Occipital lobe (tissue), 2 donors: ENCODE results near the gene KATNBL1. TPM values are rescaled to one million over a fixed set of nuclear protein-coding genes. Genes with fewer than 3 reads are reported as not detected.
A peak's percentile ranks its signal among the peaks of the same experiment; 100 is the strongest.

ENCODE experiments used
- DNase-seq: peaks from one replicate; lab custom pipeline; 2025; lab: John Stamatoyannopoulos, UW
- total RNA-seq: library from RNA; depleted of rRNA; stranded (reverse); fragments of >200 nt; gene quantifications from one replicate; pipeline ENCODE4 v1.2.3, GENCODE V29; 2014

KATNBL1 gene
- total RNA-seq, 1 donor from 2014 or later = 117 TPM

DNA sequence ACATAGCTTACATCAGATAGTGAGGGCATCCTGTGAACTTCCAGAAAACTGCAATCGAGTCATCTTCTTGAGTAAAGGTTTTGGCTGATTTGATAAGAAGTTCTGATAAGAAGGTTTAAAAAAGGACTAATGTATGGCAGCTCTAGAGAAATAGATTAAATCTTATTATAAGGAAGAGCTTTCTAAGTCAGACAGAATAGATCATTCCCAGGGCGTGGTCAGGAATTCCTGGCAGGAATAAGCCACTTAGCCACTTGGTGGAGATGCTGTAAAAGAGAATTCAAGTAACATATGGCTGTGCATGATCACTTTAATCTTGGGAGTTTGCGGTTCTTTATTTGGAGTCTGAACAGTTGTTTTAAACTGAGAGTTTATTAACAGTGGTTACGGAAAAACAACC lies 90.6 kb downstream of the KATNBL1 start:
- DNase-seq = no peak

GRCh38 chr15:34116620-34117019 lies 93.3 kb downstream of the KATNBL1 start:
- no peak for DNase-seq

DNA sequence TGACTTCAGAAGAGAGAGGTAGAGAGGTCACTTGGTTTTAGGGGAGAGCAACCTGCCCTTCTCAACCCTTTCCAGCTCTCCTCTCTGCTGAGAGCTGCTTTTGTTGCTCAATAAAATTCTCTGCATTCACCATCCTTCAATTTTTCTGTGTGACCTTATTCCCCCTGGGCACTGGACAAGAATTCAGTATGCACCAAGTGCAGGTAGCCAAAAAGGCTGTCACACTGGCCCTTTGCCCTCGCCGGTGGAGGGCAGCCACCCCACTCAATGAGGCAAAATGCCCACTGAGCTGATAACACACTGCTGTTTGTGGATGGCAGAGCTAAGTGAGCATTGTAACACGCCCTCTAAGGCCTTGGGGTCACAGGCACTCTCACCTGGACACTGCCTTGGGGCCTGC lies 95.2 kb downstream of the KATNBL1 start:
- no peak for DNase-seq

DNA sequence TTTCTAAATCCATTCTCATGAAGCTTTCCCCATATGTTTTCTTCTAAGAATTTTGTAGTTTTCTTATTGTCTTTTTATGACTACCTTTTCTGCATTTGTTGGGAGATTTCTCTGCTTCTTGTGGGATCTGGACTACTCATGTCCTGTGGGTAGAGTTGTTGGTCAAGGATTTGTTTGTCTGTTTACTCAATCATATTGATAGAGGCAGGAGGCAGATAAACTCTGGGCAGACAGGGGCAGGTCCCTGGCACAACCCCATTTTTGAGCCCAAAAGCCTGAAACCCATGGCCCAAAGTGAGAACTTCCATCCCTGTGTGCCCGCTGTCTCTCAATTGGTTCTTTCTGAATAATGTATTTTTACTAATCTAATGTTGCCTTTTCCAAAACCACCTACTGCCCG lies 95.7 kb downstream of the KATNBL1 start:
- no peak for DNase-seq

GRCh38 chr15:34111488-34111887 lies 98.4 kb downstream of the KATNBL1 start:
- DNase-seq = no peak

DNA sequence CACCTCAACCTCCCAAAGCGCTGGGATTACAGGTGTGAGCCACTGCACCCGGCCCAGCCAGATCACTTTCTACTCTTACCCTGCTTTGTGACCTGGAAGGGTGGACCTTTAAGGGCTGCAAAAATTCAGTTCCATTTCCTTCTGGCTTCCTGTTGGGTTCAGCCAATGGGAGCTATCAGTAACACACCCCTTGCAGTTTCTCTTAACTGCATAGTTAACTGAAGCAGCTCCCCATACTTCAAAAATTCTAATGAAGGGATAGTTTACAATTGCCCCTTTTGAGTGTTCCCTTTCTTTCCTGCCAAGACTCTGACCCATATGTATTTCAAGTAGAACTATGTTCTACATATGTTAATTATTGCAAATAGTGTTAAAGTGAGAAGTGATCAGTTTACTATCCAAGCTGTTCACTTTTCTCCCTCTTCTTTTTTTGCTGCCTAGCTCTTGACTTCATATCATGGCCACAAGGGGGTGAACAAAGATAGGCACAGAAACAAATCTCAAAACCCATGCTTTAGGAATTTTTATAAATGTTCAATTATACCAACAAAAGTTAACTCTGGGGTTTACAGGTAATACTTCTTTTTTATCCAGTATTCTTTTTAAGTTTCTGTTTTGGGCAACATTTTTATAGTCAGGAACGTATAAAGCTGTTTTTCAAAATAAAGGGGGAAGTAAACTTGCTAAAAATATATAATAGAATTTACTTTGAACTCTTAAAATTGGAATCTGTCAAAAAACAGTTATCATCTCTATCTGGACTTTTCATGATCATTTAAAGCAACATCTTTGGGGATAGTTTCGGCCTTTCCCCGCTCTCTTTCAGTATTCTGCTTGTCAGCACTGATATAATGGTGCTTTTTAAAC lies 99.9 kb downstream of the KATNBL1 start:
- no peak for DNase-seq

DNA sequence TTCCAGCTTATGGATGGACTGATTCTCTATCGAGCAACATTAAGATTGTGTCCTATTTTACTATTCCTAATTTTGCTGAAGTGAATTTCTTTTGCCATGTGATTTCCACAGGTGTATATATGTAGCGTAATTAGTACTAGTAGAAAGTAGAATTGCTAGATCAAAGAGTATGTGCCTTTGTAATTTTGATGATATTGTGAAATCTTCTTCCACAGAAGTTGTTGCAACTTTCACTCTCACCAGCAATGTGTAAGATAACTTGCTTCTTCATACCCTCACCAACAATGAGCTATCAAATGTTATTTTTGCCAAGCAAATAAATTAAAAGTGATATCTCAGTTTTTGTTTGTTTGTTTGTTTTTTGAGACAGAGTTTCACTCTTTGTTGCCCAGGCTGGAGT lies 102.6 kb downstream of the KATNBL1 start:
- no peak for DNase-seq

GRCh38 chr15:34106423-34106822 lies 103.5 kb downstream of the KATNBL1 start:
- DNase-seq = no peak

DNA sequence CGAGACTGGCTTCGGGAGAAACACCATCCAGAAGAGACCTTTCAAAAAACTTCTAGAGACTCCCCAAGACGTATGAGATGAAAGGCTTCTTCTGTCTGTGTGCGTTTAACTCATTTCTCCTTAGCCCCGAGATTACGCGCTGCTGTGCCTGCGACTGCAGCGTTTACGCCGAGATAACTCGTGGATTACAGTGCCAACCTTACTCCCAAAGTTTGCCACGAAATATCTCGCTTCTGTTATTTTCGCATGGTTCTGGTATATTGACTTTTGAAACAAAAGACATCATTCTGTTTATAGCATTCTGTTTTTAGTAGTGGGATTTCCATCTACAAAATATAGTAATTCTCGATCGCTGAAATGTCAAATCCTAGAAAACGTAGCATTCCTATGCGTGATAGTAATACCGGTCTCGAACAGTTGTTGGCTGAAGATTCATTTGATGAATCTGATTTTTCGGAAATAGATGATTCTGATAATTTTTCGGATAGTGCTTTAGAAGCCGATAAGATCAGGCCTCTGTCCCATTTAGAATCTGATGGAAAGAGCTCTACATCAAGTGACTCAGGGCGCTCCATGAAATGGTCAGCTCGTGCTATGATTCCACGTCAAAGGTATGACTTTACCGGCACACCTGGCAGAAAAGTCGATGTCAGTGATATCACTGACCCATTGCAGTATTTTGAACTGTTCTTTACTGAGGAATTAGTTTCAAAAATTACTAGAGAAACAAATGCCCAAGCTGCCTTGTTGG lies 107.5 kb downstream of the KATNBL1 start:
- no peak for DNase-seq

- peak; percentile 98 for DNase-seq
Measured at GRCh38 chr15:34101366-34102174, 108.3 kb downstream of the KATNBL1 start, which contains the start of the genes EMC7 and PGBD4. Gene EMC7, minus strand, starts transcription at chr15:34101862. Its CDS starts 23 bp downstream, at chr15:34101839. Gene PGBD4, plus strand, starts transcription at chr15:34102083. Its CDS starts 449 bp downstream, at chr15:34102532.

DNA sequence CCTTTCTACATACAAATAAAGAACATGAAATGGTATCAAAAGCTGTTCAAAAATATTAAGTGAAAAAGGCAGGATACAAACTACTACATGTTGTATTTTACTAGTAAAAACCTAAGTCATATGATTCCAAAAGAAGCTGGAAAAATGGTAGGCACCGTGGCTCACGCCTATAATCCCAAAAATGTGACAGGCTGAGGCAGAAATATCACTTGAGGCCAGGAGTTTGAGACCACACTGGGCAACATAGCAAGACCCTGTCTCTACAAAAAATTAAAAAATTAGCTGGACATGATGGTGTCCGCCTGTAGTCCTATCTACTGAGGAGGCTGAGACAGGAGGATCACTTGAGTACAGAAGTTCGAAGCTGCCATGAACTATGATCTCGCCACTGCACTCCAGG lies 110.0 kb downstream of the KATNBL1 start:
- no peak for DNase-seq

Other genes with a start within 250 kb of the KATNBL1 start
- gene CHRM5, start 241.6 kb downstream of the KATNBL1 start, total RNA-seq = 0.47 TPM
- gene AVEN, start 170.9 kb downstream of the KATNBL1 start, total RNA-seq = 8.0 TPM
- gene EMC7, start 108.2 kb downstream of the KATNBL1 start, total RNA-seq = 21.2 TPM
- gene PGBD4, start 108.0 kb downstream of the KATNBL1 start, total RNA-seq = 6.2 TPM
- 128 TPM for gene EMC4, start 14.9 kb upstream of the KATNBL1 start, total RNA-seq
- 39.5 TPM for gene SLC12A6, start 127.7 kb upstream of the KATNBL1 start, total RNA-seq
- gene NOP10, start 133.0 kb upstream of the KATNBL1 start, total RNA-seq = 77.4 TPM
- gene NUTM1, start 133.2 kb upstream of the KATNBL1 start, total RNA-seq = not detected
- 16.4 TPM for gene LPCAT4, start 157.1 kb upstream of the KATNBL1 start, total RNA-seq
- gene GOLGA8A, start 227.7 kb upstream of the KATNBL1 start, total RNA-seq = 29.6 TPM